HG03571 (cell line): Measurements from ENCODE around the gene CORIN.
"Not testable (repeated sequence)": the region's sequence is repeated elsewhere in the genome, so short reads cannot be mapped to it uniquely, and the experiment has no call there.

Source experiments
- ATAC-seq: cut with Tn5 transposase; IDR thresholded peaks from one replicate; pipeline ENCODE4 v1.9.1; 2021; ENCODE audit not compliant: unreplicated experiment

The CORIN gene

GRCh38 chr4:47771020-47771419, 66.8 kb downstream of the CORIN start:
- no peak for ATAC-seq

GRCh38 chr4:47767956-47768355, 69.9 kb downstream of the CORIN start:
- not testable (repeated sequence) for ATAC-seq

- ATAC-seq, result no peak
Observed at GRCh38 chr4:47763279-47763678, 74.6 kb downstream of the CORIN start.

- no peak for ATAC-seq
Observed at GRCh38 chr4:47762376-47763266, 75.2 kb downstream of the CORIN start.

GRCh38 chr4:47753316-47753715, 84.6 kb downstream of the CORIN start:
- ATAC-seq, result not testable (repeated sequence)

- no peak for ATAC-seq
Observed at GRCh38 chr4:47752214-47752613, 85.7 kb downstream of the CORIN start.

- ATAC-seq, result no peak
Observed at GRCh38 chr4:47750788-47751187, 87.1 kb downstream of the CORIN start.

- ATAC-seq, result no peak
Observed at GRCh38 chr4:47749858-47750257, 88.0 kb downstream of the CORIN start.

GRCh38 chr4:47749060-47749459, 88.8 kb downstream of the CORIN start:
- ATAC-seq, result no peak

- ATAC-seq, result no peak
Observed at GRCh38 chr4:47747846-47748494, 89.9 kb downstream of the CORIN start.

- no peak for ATAC-seq
Observed at GRCh38 chr4:47747211-47747610, 90.7 kb downstream of the CORIN start.

- ATAC-seq, result no peak
Observed at GRCh38 chr4:47746122-47746521, 91.7 kb downstream of the CORIN start.

- no peak for ATAC-seq
Observed at GRCh38 chr4:47744843-47745382, 93.0 kb downstream of the CORIN start.

GRCh38 chr4:47744253-47744652, 93.6 kb downstream of the CORIN start:
- no peak for ATAC-seq

- ATAC-seq, result no peak
Observed at GRCh38 chr4:47741200-47741599, 96.7 kb downstream of the CORIN start.

- ATAC-seq, result no peak
Observed at GRCh38 chr4:47737326-47737725, 100.5 kb downstream of the CORIN start.

- no peak for ATAC-seq
Observed at GRCh38 chr4:47736555-47736954, 101.3 kb downstream of the CORIN start.

GRCh38 chr4:47736146-47736545, 101.7 kb downstream of the CORIN start:
- no peak for ATAC-seq

- no peak for ATAC-seq
Observed at GRCh38 chr4:47733302-47734175, 104.3 kb downstream of the CORIN start.

- ATAC-seq, result no peak
Observed at GRCh38 chr4:47731182-47731581, 106.7 kb downstream of the CORIN start.

GRCh38 chr4:47729131-47729680, 108.7 kb downstream of the CORIN start:
- no peak for ATAC-seq
